ENCODE measurements around the gene SIX3.

Gene SIX3

GRCh38 chr2:44942304-44943030 lies 965 bp downstream of the SIX3 start:
- no peak for TF ChIP-seq CTCF (IDR thresholded peaks at IDR 0.05; ENCODE audit: control insufficient read depth, insufficient read depth, low read depth, low read length, missing control alignments)
- DNase-seq (ENCODE audit: low read depth): no peak
- no peak overlapping the region for H3K4me3 ChIP-seq (ENCODE audit: control insufficient read depth, low read depth, low read length)

GRCh38 chr2:44943031-44943692 lies 1.7 kb downstream of the SIX3 start:
- no peak for DNase-seq (ENCODE audit: low read depth)
- no peak overlapping the region for H3K4me3 ChIP-seq (ENCODE audit: control insufficient read depth, low read depth, low read length)
- no peak for TF ChIP-seq CTCF (IDR thresholded peaks at IDR 0.05; ENCODE audit: control insufficient read depth, insufficient read depth, low read depth, low read length, missing control alignments)

GRCh38 chr2:44943693-44944101 lies 2.2 kb downstream of the SIX3 start:
- H3K4me3 ChIP-seq (ENCODE audit: control insufficient read depth, low read depth, low read length): no peak overlapping the region

GRCh38 chr2:44944102-44944951 lies 2.8 kb downstream of the SIX3 start:
- H3K4me3 ChIP-seq (ENCODE audit: control insufficient read depth, low read depth, low read length): no peak overlapping the region
- no peak for TF ChIP-seq CTCF (IDR thresholded peaks at IDR 0.05; ENCODE audit: control insufficient read depth, insufficient read depth, low read depth, low read length, missing control alignments)
- DNase-seq (ENCODE audit: low read depth): no peak

More at GRCh38 chr2:44943693-44944101, 2.2 kb downstream of the SIX3 start:
- TF ChIP-seq CTCF (IDR thresholded peaks at IDR 0.05; ENCODE audit: control insufficient read depth, insufficient read depth, low read depth, low read length, missing control alignments): no peak
- no peak for DNase-seq (ENCODE audit: low read depth)

GRCh38 chr2:44944952-44945612 lies 3.6 kb downstream of the SIX3 start:
- DNase-seq (ENCODE audit: low read depth): no peak
- no peak overlapping the region for H3K4me3 ChIP-seq (ENCODE audit: control insufficient read depth, low read depth, low read length)
- TF ChIP-seq CTCF (IDR thresholded peaks at IDR 0.05; ENCODE audit: control insufficient read depth, insufficient read depth, low read depth, low read length, missing control alignments): no peak
